Midbrain (tissue), 1 donor: ENCODE data around the gene TTC23.
"Not testable (repeated sequence)": the region's sequence is repeated elsewhere in the genome, so short reads cannot be mapped to it uniquely, and the experiment has no call there.

Experiments used
- DNase-seq: peaks from one replicate; lab custom pipeline; 2025; lab: John Stamatoyannopoulos, UW

Gene TTC23

GRCh38 chr15:99120050-99120777 is 129.2 kb downstream of the TTC23 start:
- DNase-seq = no peak

DNA sequence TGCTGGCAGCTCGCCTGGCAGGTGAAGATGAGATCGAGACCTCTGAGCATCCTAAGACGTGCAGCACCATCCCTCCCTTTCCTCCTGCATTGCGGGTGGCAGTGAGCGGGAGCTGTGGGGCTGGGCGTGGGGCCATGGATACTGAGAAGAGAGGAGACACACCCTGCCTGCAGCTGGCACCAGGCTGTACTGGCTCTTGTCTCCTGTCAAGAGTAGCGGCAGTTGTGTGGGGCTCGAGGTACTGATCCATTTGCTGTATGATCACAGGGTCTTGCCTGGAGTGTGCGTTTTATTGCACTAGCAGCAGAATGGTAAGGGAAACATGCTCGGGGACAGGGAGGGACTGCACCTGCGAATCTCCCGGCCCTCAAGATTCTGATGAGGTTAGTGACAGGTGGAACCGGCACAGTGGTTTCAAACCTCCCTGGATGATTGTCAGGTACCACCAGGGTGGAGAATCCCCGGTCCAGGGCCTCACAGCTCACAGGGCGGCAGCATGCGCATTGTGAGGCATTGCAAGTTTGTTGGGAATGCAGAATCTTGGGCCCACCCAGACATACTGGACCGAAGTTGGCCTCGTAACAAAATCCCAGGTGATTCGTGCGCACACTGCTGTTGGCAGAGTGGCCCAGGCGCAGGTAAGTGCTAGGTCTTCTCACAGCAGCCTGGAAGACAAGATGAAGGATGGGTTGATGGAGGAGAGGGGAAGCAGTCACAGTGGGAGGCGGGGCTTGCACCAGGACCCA is 130.4 kb downstream of the TTC23 start:
- DNase-seq = no peak

DNA sequence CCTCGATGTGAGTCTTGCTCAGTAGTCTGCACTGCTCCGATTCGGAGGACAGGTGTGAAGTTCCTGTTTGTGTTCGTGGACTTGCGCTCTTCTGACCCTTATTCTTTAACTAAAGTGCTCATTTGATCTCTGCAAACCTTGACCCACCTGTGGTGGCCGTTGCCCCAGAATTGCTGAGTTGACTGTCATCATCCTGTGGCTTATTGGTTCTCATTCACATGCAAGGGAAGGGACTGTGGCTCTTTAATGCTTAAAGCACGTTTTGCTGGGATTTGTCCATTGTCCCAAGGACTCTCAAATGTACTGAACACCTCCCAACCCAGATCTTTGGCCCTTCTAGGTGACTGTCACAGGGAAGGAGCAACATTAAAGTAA is 131.1 kb downstream of the TTC23 start:
- DNase-seq = no peak

DNA sequence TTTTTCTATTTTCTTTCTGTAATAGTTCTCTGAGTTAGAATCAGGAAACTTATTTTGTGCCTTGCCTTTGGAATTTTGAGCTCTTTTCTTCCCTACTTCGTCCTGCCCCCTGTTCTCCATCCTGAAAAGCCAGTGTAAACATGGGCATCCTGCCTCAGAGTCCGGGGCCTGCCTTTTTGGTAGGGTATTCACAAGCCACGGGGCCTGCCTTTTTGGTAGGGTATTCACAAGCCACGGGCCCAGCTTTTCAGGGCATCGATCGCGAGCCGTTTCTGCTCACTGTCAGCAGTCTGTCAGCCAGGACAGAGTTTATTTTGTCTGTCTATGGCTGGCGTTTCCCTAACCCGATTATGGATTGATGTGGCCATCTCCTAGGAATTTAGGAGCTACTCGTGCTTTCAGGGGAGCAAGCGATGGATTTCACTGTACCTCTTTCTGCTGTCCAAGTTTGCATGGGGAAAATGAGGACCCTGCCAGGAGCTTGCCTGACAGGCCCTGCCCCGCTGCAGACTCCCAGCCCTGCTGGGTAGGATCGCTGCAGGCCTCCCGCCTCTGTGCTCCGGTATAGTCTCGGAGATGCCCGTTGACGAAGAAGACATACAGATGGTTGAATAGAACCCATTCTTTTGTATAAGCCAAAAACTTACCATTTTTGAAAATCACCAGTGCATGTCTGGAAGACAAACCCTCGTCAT is 131.7 kb downstream of the TTC23 start:
- no peak for DNase-seq

DNA sequence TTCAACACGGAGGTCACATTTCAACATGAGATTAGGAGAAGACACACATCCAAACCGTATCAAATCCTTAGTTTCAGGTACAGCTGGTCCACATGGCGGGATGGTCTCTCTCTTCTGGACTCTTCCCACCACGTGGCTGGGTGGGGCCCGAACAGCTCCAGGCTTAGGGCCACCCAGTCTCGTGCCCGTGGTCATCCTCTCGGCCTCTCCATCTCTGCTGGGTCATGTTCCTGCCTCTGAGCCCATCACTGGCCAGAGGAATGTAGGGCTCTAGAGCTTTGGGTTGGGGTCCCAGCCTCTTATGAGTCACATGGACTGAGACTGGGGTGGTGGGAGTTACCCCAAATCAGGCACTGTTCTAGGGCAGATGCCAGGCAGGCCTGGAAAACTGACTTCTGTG is 132.3 kb downstream of the TTC23 start:
- DNase-seq = no peak

DNA sequence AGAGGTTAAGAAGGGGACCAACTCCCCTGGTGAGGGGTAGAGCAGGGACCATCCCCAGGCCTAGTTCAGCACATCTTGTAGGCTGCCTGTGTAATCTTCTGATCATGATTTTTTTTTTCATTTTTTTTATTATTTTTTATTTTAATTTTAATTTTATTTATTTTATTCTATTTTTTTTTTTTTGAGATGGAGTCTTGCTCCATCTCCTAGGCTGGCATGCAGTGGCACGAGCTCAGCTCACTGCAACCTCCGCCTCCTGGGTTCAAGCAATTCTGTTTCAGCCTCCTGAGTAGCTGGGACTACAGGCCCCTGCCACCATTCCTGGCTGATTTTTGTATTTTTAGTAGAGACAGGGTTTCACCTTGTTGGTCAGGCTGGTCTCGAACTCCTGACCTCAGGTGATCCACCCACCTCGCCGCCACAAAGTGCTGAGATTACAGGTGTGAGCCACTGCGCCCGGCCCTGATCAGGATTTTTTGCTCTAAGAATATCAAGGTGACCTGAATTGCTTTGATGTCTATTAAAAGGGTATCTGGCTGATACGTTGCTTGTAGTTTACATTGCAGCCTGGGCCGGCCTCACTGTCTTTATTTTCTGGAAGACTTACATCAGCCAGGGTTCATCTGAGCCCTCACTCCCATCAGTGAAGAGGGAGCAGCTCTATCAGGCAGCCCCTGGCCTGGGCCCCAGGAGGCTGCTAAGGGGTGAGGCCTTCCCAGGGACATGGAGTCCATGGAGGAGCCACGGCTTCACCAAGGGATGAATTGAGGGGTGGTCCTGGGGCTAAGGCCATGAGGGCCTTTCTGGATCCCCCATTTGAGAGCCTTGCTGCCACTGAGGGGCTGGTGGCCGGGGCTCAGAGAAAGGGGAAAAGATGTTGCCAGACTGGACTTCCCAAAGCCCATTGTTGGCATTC is 133.8 kb downstream of the TTC23 start:
- no peak for DNase-seq

DNA sequence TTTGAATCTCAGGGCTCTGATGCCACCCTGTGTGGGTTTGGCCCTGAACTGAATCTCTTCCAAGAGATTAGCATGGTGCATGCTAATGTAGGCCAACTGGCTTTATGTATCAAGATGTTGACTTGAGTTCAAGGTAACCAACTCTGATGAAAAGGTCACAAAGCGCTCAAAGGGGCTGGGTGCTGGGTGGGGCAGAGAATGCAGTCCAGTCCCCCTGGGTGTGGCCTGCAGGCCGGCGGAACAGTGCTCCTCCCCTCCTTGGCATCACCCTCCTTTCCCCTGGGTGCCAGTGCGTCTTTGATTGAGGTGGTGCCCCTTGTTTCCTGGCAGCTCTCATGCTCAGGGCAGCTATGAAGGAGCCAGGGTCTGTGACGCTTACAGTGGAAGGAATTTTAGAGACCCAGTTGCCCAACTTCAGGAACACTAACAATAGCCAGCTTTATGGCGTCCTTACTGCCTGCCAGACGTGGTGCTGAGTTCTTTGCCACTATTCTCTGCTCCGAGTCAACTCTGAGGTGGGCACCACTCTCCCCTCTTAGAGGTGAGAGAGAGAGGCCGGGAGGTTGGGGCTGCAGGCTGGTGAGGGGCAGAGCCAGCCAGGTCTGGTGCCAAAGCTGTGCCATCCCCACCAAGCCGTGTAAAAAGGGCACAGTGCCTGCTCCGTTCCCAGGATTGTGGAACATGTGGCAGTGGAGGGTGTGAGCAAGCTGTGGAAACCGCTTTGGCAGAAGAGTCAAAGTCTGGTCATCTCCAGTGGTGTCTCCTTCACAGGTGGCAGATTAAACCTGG is 134.7 kb downstream of the TTC23 start:
- DNase-seq = no peak

GRCh38 chr15:99113547-99114271 is 135.7 kb downstream of the TTC23 start:
- no peak for DNase-seq

GRCh38 chr15:99111641-99112040 is 137.7 kb downstream of the TTC23 start:
- not testable (repeated sequence) for DNase-seq

GRCh38 chr15:99110581-99111320 is 138.6 kb downstream of the TTC23 start:
- no peak for DNase-seq

DNA sequence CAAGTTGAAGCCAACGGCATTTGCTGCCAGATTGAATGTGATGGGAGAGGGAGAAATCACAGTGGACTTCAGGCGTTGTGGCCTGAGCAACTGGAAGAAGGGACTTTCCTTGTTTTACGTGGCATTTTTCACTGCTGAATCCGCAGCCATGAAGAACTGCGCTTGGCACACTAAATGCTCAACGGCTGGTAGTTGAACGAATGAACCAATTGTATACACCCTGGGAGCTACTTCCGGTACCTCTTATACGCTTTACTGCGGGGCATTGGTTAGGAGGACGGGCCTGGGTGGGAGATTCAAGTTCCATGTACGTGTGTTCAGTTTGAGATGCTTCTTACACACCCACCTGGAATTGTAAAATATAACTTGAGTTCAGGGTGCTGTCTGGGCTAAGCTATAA is 139.3 kb downstream of the TTC23 start:
- no peak for DNase-seq

DNA sequence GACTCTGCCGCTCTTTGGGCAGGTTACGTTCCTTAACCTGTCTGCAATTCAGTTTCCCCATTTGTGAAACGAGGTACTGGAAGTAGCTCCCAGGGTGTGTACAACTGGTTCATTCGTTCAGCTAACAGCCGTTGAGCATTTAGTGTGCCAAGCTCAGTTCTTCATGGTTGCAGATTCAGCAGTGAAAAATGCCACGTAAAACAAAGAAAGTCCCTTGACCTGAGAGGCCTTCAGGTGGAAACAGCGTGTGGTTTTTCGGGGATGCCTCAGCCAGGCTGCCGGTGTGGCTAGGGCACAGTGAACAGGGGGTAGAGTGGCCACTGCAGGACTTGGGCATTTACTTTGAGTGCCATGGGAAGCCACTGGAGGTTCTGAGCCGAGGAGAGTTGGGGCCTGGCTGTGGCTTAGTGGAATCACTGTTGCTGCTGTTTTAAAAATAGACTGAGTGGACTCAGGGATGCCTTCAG is 139.8 kb downstream of the TTC23 start:
- no peak for DNase-seq

GRCh38 chr15:99108993-99109392 is 140.4 kb downstream of the TTC23 start:
- DNase-seq = no peak

DNA sequence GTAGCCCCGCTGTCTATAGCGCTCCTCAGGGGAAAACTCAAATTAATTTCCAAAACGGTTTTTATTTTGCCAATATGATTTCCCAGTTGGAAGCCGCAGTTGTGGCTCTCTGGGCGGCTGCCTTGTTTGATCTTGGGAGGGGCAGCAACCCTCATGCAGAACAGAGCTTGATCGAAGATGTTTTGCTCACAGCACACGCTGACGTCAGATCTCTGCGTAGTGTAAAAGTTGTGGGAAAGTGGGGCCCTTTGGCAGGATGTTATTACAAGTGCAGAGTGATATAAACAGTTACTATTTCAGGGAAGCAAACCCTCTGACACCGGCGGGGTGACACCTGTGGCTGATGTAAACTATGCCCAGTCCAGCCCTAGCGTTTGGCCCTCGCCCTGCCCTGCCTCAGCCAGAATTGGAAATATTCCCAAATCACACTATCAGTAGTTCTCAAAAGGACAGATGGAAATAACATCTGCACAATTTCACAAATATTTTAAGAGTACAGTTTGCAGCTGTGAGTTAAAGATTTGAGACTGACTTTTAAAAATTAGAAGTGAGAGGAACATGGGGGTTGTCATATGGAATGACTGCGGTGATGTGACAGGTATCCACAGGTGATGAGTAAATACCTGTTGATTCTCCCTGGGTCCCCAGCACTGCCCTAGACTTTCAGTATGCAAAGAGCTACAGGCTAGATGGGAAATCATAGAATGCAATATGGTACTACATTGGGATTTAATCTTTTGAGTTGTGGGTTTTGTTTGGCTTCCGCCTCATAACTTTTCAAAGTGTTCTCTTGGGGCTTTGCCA is 142.8 kb downstream of the TTC23 start:
- no peak for DNase-seq

DNA sequence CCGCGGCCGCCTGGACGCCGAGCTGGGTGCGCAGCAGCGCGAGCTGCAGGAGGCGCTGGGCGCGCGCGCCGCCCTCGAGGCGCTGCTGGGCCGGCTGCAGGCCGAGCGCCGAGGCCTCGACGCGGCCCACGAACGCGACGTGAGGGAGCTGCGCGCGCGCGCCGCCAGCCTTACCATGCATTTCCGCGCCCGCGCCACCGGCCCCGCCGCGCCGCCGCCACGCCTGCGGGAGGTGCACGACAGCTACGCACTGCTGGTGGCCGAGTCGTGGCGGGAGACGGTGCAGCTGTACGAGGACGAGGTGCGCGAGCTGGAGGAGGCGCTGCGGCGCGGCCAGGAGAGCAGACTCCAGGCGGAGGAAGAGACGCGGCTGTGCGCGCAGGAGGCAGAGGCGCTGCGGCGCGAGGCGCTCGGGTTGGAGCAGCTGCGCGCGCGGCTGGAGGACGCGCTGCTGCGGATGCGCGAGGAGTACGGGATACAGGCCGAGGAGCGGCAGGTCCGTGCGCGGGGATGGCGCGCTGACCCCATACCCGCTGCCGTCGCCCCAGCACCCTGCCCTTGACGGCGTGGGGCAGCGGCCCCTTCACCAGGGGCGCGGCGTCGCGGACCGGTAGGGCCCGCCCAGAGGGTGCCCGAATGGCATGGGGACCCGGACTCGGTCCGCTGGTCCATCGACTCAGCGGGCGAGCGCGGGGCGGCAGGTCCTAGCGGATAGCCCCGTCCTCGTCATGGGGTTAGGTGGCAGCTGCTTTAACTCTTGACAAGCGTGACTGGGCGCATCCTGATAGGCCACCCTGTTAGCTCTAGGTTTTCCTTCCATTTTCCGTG is 143.7 kb downstream of the TTC23 start:
- no peak for DNase-seq

DNA sequence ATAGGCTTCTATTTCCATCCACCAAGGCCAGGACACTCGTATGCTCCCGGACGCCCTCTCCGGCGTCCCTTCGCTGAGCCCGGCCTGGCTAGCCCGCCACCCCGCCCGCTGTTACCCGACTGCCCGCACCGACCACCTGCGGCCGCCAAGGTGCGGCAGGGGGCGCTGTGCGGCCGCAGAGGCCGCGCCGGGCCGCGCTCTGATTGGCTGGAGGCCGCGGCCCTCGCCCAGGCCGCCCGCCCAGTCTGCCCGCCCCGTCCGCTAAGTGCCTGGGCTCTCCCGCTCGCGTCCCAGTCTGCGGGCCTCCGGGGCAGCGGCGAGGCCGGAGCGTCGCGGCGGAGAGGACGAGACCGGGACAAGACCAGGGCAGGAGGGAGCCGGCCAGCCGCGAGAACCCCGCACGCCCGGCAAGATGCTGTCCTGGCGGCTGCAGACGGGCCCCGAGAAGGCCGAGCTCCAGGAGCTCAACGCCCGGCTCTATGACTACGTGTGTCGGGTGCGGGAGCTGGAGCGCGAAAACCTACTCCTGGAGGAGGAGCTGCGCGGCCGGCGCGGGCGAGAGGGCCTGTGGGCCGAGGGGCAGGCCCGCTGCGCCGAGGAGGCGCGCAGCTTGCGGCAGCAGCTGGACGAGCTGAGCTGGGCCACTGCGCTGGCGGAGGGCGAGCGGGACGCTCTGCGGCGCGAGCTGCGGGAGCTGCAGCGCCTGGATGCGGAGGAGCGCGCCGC is 144.4 kb downstream of the TTC23 start, which contains the start of gene SYNM:
TSS of gene SYNM (plus strand) at position 293 of the 726 bp plus-strand sequence. CDS start at position 413, 120 bp downstream.
- peak; percentile 90 for DNase-seq

- no peak for DNase-seq
These were observed 146.1 kb downstream of the TTC23 start for GRCh38 chr15:99103279-99103678.
